ENCODE results near the gene VAT1.
"Not testable (repeated sequence)": the region's sequence is repeated elsewhere in the genome, so short reads cannot be mapped to it uniquely, and the experiment has no call there.

The VAT1 gene

GRCh38 chr17:42997984-42998938 lies 23.9 kb downstream of the VAT1 start, which contains the start of gene RPL27:
TSS of gene RPL27 (plus strand) at chr17:42998419. CDS start at chr17:42998751, 332 bp downstream.
- DNase-seq (ENCODE audit: low read depth): peak; percentile 100
- peak within 1 kb of the TSS; percentile 98 for H3K4me3 ChIP-seq (ENCODE audit: low read length)
- H3K27me3 ChIP-seq (replicated peaks; ENCODE audit: control insufficient read depth, insufficient read depth, low read length): no peaks in the 10 kb centered on the region
- peaks cover 49% of the 10 kb centered on the region for H3K36me3 ChIP-seq (ENCODE audit: control insufficient read depth, insufficient read depth, low read length, severe bottlenecking)
- peaks cover 38% of the 10 kb centered on the region for H3K4me1 ChIP-seq (ENCODE audit: control insufficient read depth, insufficient read depth, low read length)
- H3K9me3 ChIP-seq (ENCODE audit: control insufficient read depth, low read length): no peaks in the 10 kb centered on the region
- peak within 1 kb of the TSS; percentile 99 for H3K9ac ChIP-seq (ENCODE audit: low read length)

- Histone ChIP-seq H3K4me1 (ENCODE audit: control insufficient read depth, insufficient read depth, low read length) (peaks cover 36% of the 10 kb centered on the region), H3K9me3 (ENCODE audit: control insufficient read depth, low read length) (no peaks in the 10 kb centered on the region), H3K9ac (ENCODE audit: low read length) (peak overlapping the region; percentile 80), H3K4me3 (ENCODE audit: low read length) (peak overlapping the region; percentile 53), H3K27me3 (replicated peaks; ENCODE audit: control insufficient read depth, insufficient read depth, low read length) (no peaks in the 10 kb centered on the region), H3K36me3 (ENCODE audit: control insufficient read depth, insufficient read depth, low read length, severe bottlenecking) (peaks cover 49% of the 10 kb centered on the region)
- DNase-seq (ENCODE audit: low read depth): no peak
Measured at GRCh38 chr17:42997390-42997983, 24.7 kb downstream of the VAT1 start.

- DNase-seq (ENCODE audit: low read depth); H3K9me3 ChIP-seq (ENCODE audit: control insufficient read depth, low read length); H3K4me3 ChIP-seq (ENCODE audit: low read length); H3K9ac ChIP-seq (ENCODE audit: low read length); H3K27me3 ChIP-seq (replicated peaks; ENCODE audit: control insufficient read depth, insufficient read depth, low read length): not testable (repeated sequence)
- Histone ChIP-seq H3K36me3 (ENCODE audit: control insufficient read depth, insufficient read depth, low read length, severe bottlenecking) (peaks cover 44% of the 10 kb centered on the region), H3K4me1 (ENCODE audit: control insufficient read depth, insufficient read depth, low read length) (peaks cover 33% of the 10 kb centered on the region)
Measured at GRCh38 chr17:42993913-42994312, 28.3 kb downstream of the VAT1 start.

- Histone ChIP-seq H3K9me3 (ENCODE audit: control insufficient read depth, low read length) (no peaks in the 10 kb centered on the region), H3K9ac (ENCODE audit: low read length) (peak overlapping the region; percentile 11), H3K36me3 (ENCODE audit: control insufficient read depth, insufficient read depth, low read length, severe bottlenecking) (peaks cover 53% of the 10 kb centered on the region), H3K4me3 (ENCODE audit: low read length) (no peak overlapping the region), H3K4me1 (ENCODE audit: control insufficient read depth, insufficient read depth, low read length) (peaks cover 42% of the 10 kb centered on the region), H3K27me3 (replicated peaks; ENCODE audit: control insufficient read depth, insufficient read depth, low read length) (no peaks in the 10 kb centered on the region)
- DNase-seq (ENCODE audit: low read depth): no peak
Measured at GRCh38 chr17:42992872-42993271, 29.3 kb downstream of the VAT1 start.

DNA sequence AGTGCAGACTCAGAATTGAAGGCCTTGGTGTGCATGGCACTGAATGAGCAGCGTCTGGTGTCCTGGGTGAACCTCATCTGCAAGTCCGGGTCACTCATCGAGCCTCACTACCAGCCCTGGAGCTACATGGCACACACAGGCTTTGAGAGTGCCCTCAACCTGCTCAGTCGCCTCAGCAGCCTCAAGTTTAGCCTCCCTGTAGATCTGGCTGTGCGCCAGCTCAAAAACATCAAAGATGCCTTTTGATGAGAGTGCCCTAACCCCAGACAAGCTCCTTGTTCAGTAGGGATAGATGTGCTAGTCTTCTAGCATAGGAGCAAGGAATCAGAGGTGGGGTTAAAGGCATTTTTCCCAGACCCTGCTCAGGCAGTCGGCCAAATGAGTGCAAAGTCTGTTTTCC lies 30.7 kb downstream of the VAT1 start:
- H3K27me3 ChIP-seq (replicated peaks; ENCODE audit: control insufficient read depth, insufficient read depth, low read length): no peaks in the 10 kb centered on the region
- no peaks in the 10 kb centered on the region for H3K9me3 ChIP-seq (ENCODE audit: control insufficient read depth, low read length)
- H3K4me3 ChIP-seq (ENCODE audit: low read length): no peak overlapping the region
- peaks cover 48% of the 10 kb centered on the region for H3K4me1 ChIP-seq (ENCODE audit: control insufficient read depth, insufficient read depth, low read length)
- H3K9ac ChIP-seq (ENCODE audit: low read length): no peak overlapping the region
- H3K36me3 ChIP-seq (ENCODE audit: control insufficient read depth, insufficient read depth, low read length, severe bottlenecking): peaks cover 57% of the 10 kb centered on the region
- DNase-seq (ENCODE audit: low read depth): no peak

GRCh38 chr17:42989726-42990652 lies 32.2 kb downstream of the VAT1 start:
- Histone ChIP-seq H3K36me3 (ENCODE audit: control insufficient read depth, insufficient read depth, low read length, severe bottlenecking) (peaks cover 57% of the 10 kb centered on the region), H3K9me3 (ENCODE audit: control insufficient read depth, low read length) (no peaks in the 10 kb centered on the region)

DNA sequence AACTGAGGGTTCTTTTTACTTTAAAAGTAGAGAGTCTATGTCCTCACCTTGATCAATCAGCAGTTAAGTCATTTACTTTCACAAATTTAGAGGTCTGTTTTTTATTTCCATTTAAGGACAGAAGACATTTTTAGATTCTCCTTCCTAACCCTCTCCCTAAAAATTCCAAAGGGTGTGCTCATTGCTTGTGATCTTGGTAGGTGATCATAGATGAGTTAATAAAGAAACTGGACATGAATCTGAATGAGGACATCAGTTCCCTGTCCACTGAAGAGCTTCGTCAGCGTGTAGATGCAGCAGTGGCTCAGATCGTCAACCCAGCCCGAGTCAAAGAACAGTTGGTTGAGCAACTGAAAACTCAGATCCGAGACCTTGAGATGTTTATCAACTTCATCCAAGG lies 33.0 kb downstream of the VAT1 start:
- H3K4me3 ChIP-seq (ENCODE audit: low read length): no peak overlapping the region
- peak overlapping the region; percentile 0 for H3K9ac ChIP-seq (ENCODE audit: low read length)
- H3K4me1 ChIP-seq (ENCODE audit: control insufficient read depth, insufficient read depth, low read length): peaks cover 70% of the 10 kb centered on the region
- no peak for DNase-seq (ENCODE audit: low read depth)
- H3K36me3 ChIP-seq (ENCODE audit: control insufficient read depth, insufficient read depth, low read length, severe bottlenecking): peaks cover 49% of the 10 kb centered on the region
- H3K27me3 ChIP-seq (replicated peaks; ENCODE audit: control insufficient read depth, insufficient read depth, low read length): no peaks in the 10 kb centered on the region
- no peaks in the 10 kb centered on the region for H3K9me3 ChIP-seq (ENCODE audit: control insufficient read depth, low read length)

More at GRCh38 chr17:42989726-42990652, 32.2 kb downstream of the VAT1 start:
- peak overlapping the region; percentile 26 for H3K4me3 ChIP-seq (ENCODE audit: low read length)
- no peaks in the 10 kb centered on the region for H3K27me3 ChIP-seq (replicated peaks; ENCODE audit: control insufficient read depth, insufficient read depth, low read length)
- H3K4me1 ChIP-seq (ENCODE audit: control insufficient read depth, insufficient read depth, low read length): peaks cover 62% of the 10 kb centered on the region
- H3K9ac ChIP-seq (ENCODE audit: low read length): peak overlapping the region; percentile 58
- DNase-seq (ENCODE audit: low read depth): peak; percentile 46

- peaks cover 21% of the 10 kb centered on the region for H3K36me3 ChIP-seq (ENCODE audit: control insufficient read depth, insufficient read depth, low read length, severe bottlenecking)
- peaks cover 67% of the 10 kb centered on the region for H3K4me1 ChIP-seq (ENCODE audit: control insufficient read depth, insufficient read depth, low read length)
- H3K9ac ChIP-seq (ENCODE audit: low read length): peak overlapping the region; percentile 47
- peak overlapping the region; percentile 19 for H3K4me3 ChIP-seq (ENCODE audit: low read length)
- H3K27me3 ChIP-seq (replicated peaks; ENCODE audit: control insufficient read depth, insufficient read depth, low read length): no peaks in the 10 kb centered on the region
- no peak for DNase-seq (ENCODE audit: low read depth)
- no peaks in the 10 kb centered on the region for H3K9me3 ChIP-seq (ENCODE audit: control insufficient read depth, low read length)
Measured at GRCh38 chr17:42985225-42985624, 37.0 kb downstream of the VAT1 start.

DNA sequence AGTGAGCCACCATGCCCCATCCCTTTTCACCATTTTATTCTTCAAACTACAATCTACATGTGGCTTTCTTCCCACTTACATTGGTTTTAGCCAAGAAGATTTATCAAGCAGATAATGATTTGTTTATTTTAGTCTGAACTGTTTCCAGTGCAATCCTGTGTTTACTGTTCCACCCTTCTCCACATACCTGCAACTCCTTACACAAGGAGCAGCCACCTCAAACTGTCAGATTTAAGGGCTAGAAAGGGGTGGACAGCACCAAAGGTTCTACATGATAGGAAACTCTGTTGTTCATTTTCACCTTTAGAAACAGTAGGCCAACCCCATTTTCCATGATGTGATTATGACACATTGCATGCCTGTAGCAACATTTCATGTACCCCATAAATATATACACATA lies 39.9 kb downstream of the VAT1 start:
- H3K4me3 ChIP-seq (ENCODE audit: low read length): peak overlapping the region; percentile 90
- H3K9me3 ChIP-seq (ENCODE audit: control insufficient read depth, low read length): no peaks in the 10 kb centered on the region
- no peaks in the 10 kb centered on the region for H3K36me3 ChIP-seq (ENCODE audit: control insufficient read depth, insufficient read depth, low read length, severe bottlenecking)
- no peak for DNase-seq (ENCODE audit: low read depth)
- H3K4me1 ChIP-seq (ENCODE audit: control insufficient read depth, insufficient read depth, low read length): peaks cover 46% of the 10 kb centered on the region
- H3K27me3 ChIP-seq (replicated peaks; ENCODE audit: control insufficient read depth, insufficient read depth, low read length): no peaks in the 10 kb centered on the region
- no peak overlapping the region for H3K9ac ChIP-seq (ENCODE audit: low read length)

- DNase-seq (ENCODE audit: low read depth): peak; percentile 74
Measured at GRCh38 chr17:42980766-42981397, 41.3 kb downstream of the VAT1 start.

More at GRCh38 chr17:42980766-42981397, 41.3 kb downstream of the VAT1 start:
- H3K36me3 ChIP-seq (ENCODE audit: control insufficient read depth, insufficient read depth, low read length, severe bottlenecking): no peaks in the 10 kb centered on the region
- no peaks in the 10 kb centered on the region for H3K9me3 ChIP-seq (ENCODE audit: control insufficient read depth, low read length)
- peak overlapping the region; percentile 85 for H3K9ac ChIP-seq (ENCODE audit: low read length)
- H3K4me1 ChIP-seq (ENCODE audit: control insufficient read depth, insufficient read depth, low read length): peaks cover 35% of the 10 kb centered on the region
- peak overlapping the region; percentile 90 for H3K4me3 ChIP-seq (ENCODE audit: low read length)
- H3K27me3 ChIP-seq (replicated peaks; ENCODE audit: control insufficient read depth, insufficient read depth, low read length): no peaks in the 10 kb centered on the region
